Esophagus muscularis mucosa (tissue), 4 donors: ENCODE data around the gene BCL7A.

Experiments used
- EP300 ChIP-seq: sonication (generic); formaldehyde crosslinking; IDR thresholded peaks from one replicate; pipeline ENCODE4 v1.6.1; 2017; ENCODE audit warnings: antibody characterized with exemption
- POLR2A ChIP-seq: fragments of 450-650 bp; IDR thresholded peaks from one replicate; pipeline ENCODE4 v1.6.1; 2017; ENCODE audit warnings: antibody characterized with exemption, moderate library complexity, mild to moderate bottlenecking, low read depth
- POLR2AphosphoS5 ChIP-seq, 2 donors: sonication (generic); formaldehyde crosslinking; IDR thresholded peaks; one replicate each; pipeline ENCODE4 v1.6.1; 2017; ENCODE audit warnings: antibody characterized with exemption in 2 of 2
- TF ChIP-seq, protein P1 (sequence below), 3 experiments: fragments of 200-600 bp in 2 of 3; fragments of 450-650 bp in 1 of 3; sonication (generic) in 2 of 3; IDR thresholded peaks; one replicate each; pipeline ENCODE4 v1.5.1; 2017 to 2019; ENCODE audit warnings: antibody characterized with exemption in 3 of 3, mild to moderate bottlenecking in 2 of 3, moderate library complexity in 1 of 3

DNA sequence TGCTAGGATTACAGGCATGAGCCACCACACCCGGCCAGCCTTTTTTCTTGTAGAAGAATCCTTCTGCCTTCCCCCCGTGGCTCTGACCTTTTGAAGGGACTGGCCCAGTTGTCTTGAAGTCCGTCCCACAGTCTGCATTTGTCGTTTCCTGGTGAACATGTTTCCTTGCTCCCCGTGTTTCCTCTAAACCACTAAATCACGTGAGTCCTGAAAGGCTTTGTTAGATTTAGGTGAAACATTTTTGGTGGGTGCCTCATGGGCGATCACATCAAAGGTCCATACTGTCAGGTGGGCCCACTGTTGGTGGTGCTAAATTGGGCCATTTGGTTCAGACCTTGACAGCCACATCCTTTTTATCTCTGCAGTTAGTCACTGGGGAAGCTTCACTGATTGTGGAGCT is 83.2 kb downstream of the BCL7A start:
- TF ChIP-seq POLR2AphosphoS5 (IDR thresholded peaks at IDR 0.05) (no peak), EP300 (no peak), POLR2A (no peak)
- TF ChIP-seq, protein P1, sequence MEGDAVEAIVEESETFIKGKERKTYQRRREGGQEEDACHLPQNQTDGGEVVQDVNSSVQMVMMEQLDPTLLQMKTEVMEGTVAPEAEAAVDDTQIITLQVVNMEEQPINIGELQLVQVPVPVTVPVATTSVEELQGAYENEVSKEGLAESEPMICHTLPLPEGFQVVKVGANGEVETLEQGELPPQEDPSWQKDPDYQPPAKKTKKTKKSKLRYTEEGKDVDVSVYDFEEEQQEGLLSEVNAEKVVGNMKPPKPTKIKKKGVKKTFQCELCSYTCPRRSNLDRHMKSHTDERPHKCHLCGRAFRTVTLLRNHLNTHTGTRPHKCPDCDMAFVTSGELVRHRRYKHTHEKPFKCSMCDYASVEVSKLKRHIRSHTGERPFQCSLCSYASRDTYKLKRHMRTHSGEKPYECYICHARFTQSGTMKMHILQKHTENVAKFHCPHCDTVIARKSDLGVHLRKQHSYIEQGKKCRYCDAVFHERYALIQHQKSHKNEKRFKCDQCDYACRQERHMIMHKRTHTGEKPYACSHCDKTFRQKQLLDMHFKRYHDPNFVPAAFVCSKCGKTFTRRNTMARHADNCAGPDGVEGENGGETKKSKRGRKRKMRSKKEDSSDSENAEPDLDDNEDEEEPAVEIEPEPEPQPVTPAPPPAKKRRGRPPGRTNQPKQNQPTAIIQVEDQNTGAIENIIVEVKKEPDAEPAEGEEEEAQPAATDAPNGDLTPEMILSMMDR (IDR thresholded peaks at IDR 0.05): no peak
